ENCODE results near the gene BBOX1. TPM values are rescaled to one million over a fixed set of nuclear protein-coding genes. Genes with fewer than 3 reads are reported as not detected.

The BBOX1 gene
- total RNA-seq, 2 experiments from 2014 or later = not detected

GRCh38 chr11:27075192-27075591 is 34.6 kb downstream of the BBOX1 start:
- ChIA-PET CTCF (no interaction called here), POLR2A (no interaction called here)
- no peak for ATAC-seq (ENCODE audit: poor library complexity)
- Mint-ChIP-seq H3K27ac (no peak overlapping the region), H3K27me3 (no peaks in the 10 kb centered on the region), H3K9me3 (peaks cover 15% of the 10 kb centered on the region), H3K4me3 (no peak overlapping the region), H3K36me3 (ENCODE audit: low read depth) (no peaks in the 10 kb centered on the region), H3K4me1 (ENCODE audit: low read depth) (no peaks in the 10 kb centered on the region)
- Histone ChIP-seq H3K27ac (ENCODE audit: low read depth in 1 of 2, low read length in 2 of 2) (no peak overlapping the region), H3K4me3 (ENCODE audit: low read length) (no peak overlapping the region), H3K36me3 (ENCODE audit: insufficient read depth, low read length) (no peaks in the 10 kb centered on the region), H3K4me1 (ENCODE audit: insufficient read depth, low read length) (no peaks in the 10 kb centered on the region), H3K27me3 (ENCODE audit: control insufficient read depth in 1 of 2, insufficient read depth in 2 of 2, low read length in 2 of 2) (no peaks in the 10 kb centered on the region), H3K9me3 (ENCODE audit: control insufficient read depth in 1 of 2, insufficient read depth in 1 of 2, low read length in 2 of 2) (peaks cover 0 to 5% of the 10 kb centered on the region in 2 experiments)
- no peak for TF ChIP-seq CTCF (IDR thresholded peaks at IDR 0.05)
- no peak for DNase-seq
- intact Hi-C loops (cut with DNase I, micrococcal nuclease) = no loop called here

- Histone ChIP-seq H3K4me3 (ENCODE audit: low read length) (no peak overlapping the region), H3K27ac (ENCODE audit: low read depth in 1 of 2, low read length in 2 of 2) (no peak overlapping the region), H3K4me1 (ENCODE audit: insufficient read depth, low read length) (no peaks in the 10 kb centered on the region), H3K27me3 (ENCODE audit: control insufficient read depth in 1 of 2, insufficient read depth in 2 of 2, low read length in 2 of 2) (no peaks in the 10 kb centered on the region), H3K36me3 (ENCODE audit: insufficient read depth, low read length) (no peaks in the 10 kb centered on the region), H3K9me3 (ENCODE audit: control insufficient read depth in 1 of 2, insufficient read depth in 1 of 2, low read length in 2 of 2) (peaks cover 0 to 5% of the 10 kb centered on the region in 2 experiments)
- intact Hi-C loops (cut with DNase I, micrococcal nuclease) = no loop called here
- no peaks in the 10 kb centered on the region for H3K4me1 Mint-ChIP-seq (ENCODE audit: low read depth)
- H3K27me3 Mint-ChIP-seq = no peaks in the 10 kb centered on the region
- no peak overlapping the region for H3K27ac Mint-ChIP-seq
- CTCF ChIA-PET = no interaction called here
- no peaks in the 10 kb centered on the region for H3K36me3 Mint-ChIP-seq (ENCODE audit: low read depth)
- no peak for DNase-seq
- H3K9me3 Mint-ChIP-seq = peaks cover 14% of the 10 kb centered on the region
- ATAC-seq (ENCODE audit: poor library complexity) = no peak
- TF ChIP-seq CTCF (IDR thresholded peaks at IDR 0.05) = no peak
- H3K4me3 Mint-ChIP-seq = no peak overlapping the region
- POLR2A ChIA-PET = no interaction called here
These were observed 35.0 kb downstream of the BBOX1 start for GRCh38 chr11:27075655-27076054.

- no peak for DNase-seq
- H3K9me3 Mint-ChIP-seq = peaks cover 14% of the 10 kb centered on the region
- H3K27ac ChIP-seq (ENCODE audit: low read depth in 1 of 2, low read length in 2 of 2) = no peak overlapping the region
- H3K27me3 Mint-ChIP-seq = no peaks in the 10 kb centered on the region
- CTCF ChIA-PET = no interaction called here
- no peak for ATAC-seq (ENCODE audit: poor library complexity)
- no peaks in the 10 kb centered on the region for H3K4me1 Mint-ChIP-seq (ENCODE audit: low read depth)
- H3K27ac Mint-ChIP-seq = no peak overlapping the region
- POLR2A ChIA-PET = no interaction called here
- H3K36me3 Mint-ChIP-seq (ENCODE audit: low read depth) = no peaks in the 10 kb centered on the region
- peaks cover 0 to 5% of the 10 kb centered on the region in 2 experiments for H3K9me3 ChIP-seq (ENCODE audit: control insufficient read depth in 1 of 2, insufficient read depth in 1 of 2, low read length in 2 of 2)
- no peak overlapping the region for H3K4me3 ChIP-seq (ENCODE audit: low read length)
- intact Hi-C loops (cut with DNase I, micrococcal nuclease) = no loop called here
- TF ChIP-seq CTCF (IDR thresholded peaks at IDR 0.05) = no peak
- no peaks in the 10 kb centered on the region for H3K27me3 ChIP-seq (ENCODE audit: control insufficient read depth in 1 of 2, insufficient read depth in 2 of 2, low read length in 2 of 2)
- H3K36me3 ChIP-seq (ENCODE audit: insufficient read depth, low read length) = no peaks in the 10 kb centered on the region
- no peaks in the 10 kb centered on the region for H3K4me1 ChIP-seq (ENCODE audit: insufficient read depth, low read length)
- H3K4me3 Mint-ChIP-seq = no peak overlapping the region
These were observed 35.5 kb downstream of the BBOX1 start for GRCh38 chr11:27076121-27076589.
